ENCODE results near the gene PCARE.
A peak's percentile ranks its signal among the peaks of the same experiment; 100 is the strongest.
"Not testable (repeated sequence)": the region's sequence is repeated elsewhere in the genome, so short reads cannot be mapped to it uniquely, and the experiment has no call there.

The PCARE gene

DNA sequence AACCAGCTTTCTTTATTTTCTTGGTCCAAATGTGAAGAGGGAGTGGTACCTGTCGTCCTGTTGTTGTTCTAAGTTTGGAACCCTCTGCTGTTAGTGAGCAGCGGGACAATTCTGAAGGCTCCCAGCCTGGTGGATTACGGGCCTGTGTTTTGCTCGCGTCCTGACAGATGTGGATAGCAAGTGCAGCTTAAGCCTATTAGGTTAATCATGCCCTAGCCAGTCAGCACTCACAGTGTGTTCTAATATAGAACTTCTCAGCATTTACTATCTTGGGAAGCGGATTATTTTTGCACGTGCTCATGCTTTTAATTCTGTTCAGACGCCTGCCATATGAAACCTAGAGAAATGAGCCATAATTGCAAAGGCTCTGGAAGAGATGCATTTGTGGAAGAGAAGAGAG is at the start of gene PCARE:
Gene PCARE, minus strand, starts transcription at position 113 of the 400 bp plus-strand sequence. CDS start 262 bp downstream, outside the sequence.
- DNase-seq (ENCODE audit: low read depth, low spot score): no peak

GRCh38 chr2:29123617-29124349 is 49.5 kb upstream of the PCARE start:
- DNase-seq (ENCODE audit: low read depth, low spot score): no peak

- DNase-seq (ENCODE audit: low read depth, low spot score): no peak
Measured at GRCh38 chr2:29120846-29121245, 46.5 kb upstream of the PCARE start.

GRCh38 chr2:29119211-29119610 is 44.9 kb upstream of the PCARE start:
- DNase-seq (ENCODE audit: low read depth, low spot score): no peak

GRCh38 chr2:29117636-29118303 is 43.4 kb upstream of the PCARE start:
- no peak for DNase-seq (ENCODE audit: low read depth, low spot score)

DNA sequence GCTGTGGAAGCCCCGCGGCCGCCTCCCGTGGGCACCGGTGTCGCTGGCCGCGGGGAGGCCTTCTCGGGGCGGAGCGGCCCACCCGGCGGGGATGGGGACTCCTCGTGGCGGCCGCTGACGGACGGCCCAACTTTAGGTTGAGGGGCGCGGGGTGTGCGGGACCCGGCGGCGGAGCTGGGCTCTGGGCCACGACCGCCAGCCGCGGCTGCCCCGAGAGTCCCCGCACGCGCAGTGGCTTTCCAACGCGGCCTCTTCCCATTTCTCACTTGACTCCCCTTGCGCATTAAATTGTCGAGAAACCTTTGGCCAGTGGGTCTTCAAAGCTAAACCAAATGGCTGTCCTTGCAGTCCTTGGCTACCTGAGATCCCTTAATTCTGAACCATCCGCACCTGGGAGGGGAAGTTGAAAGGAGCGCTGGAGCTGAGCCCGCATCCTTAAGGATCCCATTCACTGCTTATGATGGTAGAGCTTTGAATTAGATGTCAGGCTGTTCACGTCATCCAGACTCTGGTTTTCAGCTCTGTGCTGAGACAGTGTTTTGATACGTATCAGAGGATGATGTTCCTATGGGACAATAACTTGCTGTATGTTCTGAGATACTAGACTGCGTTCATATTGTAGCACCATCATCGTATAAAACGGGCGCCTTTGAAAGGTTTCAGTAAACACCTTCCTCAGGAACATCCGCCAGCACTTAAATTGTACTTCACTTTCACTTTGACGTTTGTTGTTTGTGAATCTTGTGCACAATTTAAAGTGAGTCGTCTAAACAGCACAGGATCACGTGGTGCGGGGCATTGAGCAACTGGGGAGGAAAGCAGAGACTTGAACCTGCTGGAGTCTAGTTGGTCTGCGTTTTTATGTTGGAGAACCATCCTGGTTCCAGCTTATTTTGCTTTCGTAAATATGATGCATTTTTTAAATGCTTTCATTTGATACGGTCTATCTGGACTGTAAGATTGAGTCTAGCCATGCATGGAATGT is 41.8 kb upstream of the PCARE start:
- DNase-seq (ENCODE audit: low read depth, low spot score): peak; percentile 26

DNA sequence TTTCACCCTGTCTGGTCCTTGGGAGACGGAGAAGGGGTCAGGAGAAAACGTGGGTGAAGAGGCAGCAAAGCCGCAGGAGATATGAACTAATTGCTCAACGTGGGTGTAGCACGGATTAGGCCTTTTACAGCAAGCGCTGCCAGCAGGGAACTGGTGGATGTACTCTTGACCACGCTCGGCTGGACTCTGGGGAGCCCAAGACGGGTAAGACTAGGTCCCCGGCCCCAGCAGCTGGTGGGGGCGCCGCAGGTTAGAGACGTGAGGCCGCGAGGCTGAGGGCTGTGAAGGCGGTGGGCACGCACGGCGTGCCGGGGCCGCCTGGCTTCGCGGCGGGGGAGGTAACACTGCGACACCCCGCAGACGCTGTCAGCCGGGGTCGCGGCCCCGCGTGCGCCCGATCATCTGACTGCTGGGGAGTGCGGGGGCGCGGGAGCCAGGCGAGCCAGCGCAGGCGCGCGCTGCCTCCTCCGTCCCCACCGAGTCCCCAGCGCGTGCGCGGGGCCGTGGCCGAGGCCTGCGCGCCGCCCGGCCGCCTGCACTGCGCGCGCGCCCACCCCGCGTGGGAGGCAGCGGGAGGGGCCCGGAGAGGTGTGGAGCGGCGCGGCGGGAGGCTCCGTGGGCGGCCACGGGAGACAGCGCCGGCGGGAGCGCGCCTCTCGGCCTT is 40.8 kb upstream of the PCARE start, which contains the start of gene CLIP4:
Gene CLIP4, plus strand, starts transcription at position 470 of the 664 bp plus-strand sequence. CDS start 5,974 bp downstream, outside the sequence.
- peak; percentile 52 for DNase-seq (ENCODE audit: low read depth, low spot score)

DNA sequence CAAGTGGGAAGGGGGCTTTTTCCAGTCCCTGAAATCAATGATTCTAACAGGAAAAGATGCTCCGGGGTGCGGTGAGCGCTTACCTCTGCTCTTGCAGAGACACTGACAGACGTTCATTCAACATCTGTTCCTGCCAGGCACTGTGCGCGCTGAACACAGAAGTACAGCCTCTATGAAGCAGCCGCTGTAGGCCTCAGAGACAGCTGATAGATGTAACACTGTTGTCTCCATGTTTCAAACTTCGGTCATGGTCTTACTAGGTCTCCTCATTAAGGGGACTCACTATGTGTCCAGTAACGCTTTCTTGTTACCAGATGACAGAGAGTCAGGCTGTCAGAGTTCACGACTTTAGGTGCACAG is 40.2 kb upstream of the PCARE start:
- no peak for DNase-seq (ENCODE audit: low read depth, low spot score)

GRCh38 chr2:29113891-29114321 is 39.6 kb upstream of the PCARE start:
- no peak for DNase-seq (ENCODE audit: low read depth, low spot score)

DNA sequence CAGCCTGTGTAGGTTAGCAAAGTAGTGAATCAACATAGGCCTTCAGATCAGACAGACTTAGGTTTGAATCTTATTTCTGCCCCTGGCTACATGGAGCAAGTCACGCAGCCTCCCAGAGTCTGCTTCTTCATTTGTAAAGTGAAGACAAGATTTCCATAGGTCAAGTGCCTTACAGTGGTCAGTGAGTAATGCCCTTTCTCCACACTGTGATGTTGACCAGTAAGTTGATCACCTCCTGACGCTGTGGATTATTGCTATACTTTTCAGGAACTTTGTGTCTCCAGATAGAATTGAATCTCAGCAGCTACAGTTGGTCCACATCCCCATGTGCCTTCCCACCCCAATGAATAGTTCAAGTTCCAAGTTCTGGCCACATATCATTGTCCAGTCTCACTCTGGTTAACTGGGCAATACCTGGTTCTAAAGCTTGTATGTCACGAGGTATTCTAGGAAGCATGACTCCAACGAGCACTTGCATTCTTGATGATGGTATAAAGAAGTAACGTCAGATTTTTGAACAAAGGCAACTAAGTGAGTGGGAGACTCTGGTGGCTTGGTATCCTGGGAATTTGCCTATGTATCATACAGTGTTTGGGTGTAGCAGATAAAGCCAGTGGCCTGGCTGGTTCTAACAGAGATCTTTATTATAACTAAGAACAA is 38.8 kb upstream of the PCARE start:
- DNase-seq (ENCODE audit: low read depth, low spot score): no peak

DNA sequence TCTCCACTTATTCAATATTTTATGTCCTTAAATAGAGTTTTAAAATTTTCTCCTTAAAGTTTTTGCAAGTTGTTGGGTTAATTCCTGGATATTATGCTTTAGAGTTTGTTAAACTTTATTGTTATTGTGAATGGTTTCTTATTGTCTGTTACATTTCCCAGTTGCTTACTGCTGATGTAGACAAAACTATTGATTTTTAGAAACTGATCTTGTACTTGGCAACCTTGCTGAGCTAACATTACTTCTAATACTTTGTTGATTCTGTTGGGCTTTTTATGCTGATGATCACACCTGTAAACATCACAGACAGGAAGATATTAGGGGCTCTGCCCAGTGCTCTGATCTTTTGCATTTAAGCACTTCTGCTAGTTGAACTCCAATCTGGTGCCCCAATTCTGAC is 38.1 kb upstream of the PCARE start:
- no peak for DNase-seq (ENCODE audit: low read depth, low spot score)

DNA sequence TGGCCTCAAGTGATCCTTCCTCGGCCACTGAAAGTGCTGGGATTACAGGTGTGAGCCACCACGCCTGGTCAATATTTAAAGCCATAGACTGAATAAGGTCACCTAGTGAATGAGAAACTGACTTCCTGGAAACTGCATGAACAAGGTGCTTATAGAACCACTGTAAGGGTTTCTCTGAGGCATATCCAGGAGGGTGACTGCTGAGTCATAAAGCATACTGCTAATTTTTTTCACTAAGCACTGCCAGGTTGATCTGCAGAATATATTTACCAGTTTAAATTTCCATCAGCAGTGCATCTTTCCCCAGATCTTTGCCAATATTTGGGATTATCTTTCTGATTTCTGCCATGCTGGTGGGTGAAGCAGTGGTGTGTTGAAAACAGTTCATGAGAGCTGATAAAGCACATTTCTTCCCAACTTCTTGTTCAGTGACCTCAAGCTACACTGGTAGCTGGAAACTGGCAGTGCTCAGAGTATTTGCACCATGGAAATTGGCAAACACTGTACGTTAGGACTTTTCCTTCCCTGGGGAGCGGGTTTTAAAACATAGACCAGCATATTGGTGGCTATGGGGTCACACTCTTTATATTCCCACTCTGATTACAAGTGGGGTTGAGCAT is 36.7 kb upstream of the PCARE start:
- DNase-seq (ENCODE audit: low read depth, low spot score): no peak

DNA sequence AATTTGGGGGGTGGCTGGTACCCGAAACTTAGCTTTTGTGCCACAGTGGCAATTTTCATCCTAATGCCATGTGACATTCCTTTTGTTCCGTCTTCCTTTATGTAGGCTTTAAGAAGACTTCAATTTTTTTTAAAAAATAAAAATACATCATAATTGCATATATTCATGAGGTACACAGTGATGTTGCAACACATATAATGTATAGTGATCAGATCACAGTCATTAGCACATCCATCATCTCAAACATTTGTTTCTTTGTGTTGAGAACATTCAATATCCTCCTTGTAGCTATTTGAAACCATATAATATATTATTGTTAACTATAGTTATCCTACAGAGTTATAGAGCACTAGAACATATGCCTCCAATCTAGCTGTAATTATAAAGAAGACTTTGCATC is 34.9 kb upstream of the PCARE start:
- no peak for DNase-seq (ENCODE audit: low read depth, low spot score)

- no peak for DNase-seq (ENCODE audit: low read depth, low spot score)
Measured at GRCh38 chr2:29108225-29108624, 33.9 kb upstream of the PCARE start.

- not testable (repeated sequence) for DNase-seq (ENCODE audit: low read depth, low spot score)
Measured at GRCh38 chr2:29107547-29107946, 33.2 kb upstream of the PCARE start.

DNA sequence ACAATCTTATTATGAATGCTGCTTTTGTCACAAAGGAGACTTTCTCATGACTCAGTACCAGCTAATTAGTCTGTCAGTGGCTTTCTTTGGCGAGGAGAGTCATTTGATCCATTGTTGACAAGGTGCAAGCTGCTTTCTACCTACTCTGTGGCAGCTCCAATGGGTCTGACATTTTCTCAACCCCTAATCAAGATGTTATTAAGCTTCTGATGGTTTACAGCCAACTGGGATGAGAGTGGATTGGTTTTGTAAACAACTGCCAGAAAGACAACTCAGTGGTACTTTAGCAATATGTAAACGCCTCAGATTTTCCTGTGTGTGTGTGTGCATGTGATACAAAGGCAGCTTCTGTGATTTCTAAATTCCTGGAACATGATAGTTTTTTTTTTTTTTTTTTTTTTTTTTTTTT is 32.7 kb upstream of the PCARE start:
- DNase-seq (ENCODE audit: low read depth, low spot score): no peak

DNA sequence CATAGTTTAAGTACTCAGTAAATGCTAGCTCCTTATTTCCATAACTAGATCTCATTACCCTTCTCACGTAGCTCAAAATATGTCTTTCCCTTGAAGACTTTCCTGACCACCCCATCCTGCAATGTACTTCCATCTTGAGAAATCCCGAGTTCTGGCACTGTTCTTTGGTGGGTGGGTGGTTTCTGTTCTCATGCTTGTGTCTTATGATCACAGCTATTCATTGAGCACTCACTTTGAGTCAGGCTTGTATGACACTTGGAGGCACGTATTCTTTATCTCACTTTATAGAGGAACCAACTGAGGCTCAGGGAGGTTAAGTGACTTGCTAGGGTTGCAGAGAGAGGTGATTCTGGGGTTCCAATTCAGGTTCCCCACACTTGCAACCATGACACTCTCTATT is 31.9 kb upstream of the PCARE start:
- no peak for DNase-seq (ENCODE audit: low read depth, low spot score)

DNA sequence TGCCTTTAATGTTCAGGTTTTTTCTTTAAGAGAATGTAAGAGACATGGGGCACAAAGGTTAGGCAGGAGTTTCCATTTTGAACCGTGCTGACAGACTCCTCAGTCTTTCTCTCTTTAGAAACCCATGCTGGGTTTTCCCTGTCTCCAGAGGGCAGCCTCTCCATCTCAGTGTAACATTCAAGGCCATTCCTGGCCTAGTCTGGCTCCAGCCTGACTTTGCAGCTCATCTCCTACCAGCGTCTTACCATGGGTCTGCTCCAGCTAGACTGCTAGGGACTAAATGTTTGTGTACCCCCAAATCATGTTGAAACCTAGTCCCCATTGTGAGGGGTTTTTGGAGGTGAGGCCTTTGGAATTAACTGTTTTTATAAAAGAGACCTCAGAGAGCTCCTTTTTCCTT is 31.1 kb upstream of the PCARE start:
- DNase-seq (ENCODE audit: low read depth, low spot score): no peak

GRCh38 chr2:29104688-29105087 is 30.4 kb upstream of the PCARE start:
- no peak for DNase-seq (ENCODE audit: low read depth, low spot score)

GRCh38 chr2:29100564-29100963 is 26.2 kb upstream of the PCARE start:
- no peak for DNase-seq (ENCODE audit: low read depth, low spot score)

All from activated naive CD8-positive, alpha-beta T cell treated with anti-CD3 and anti-CD28 coated beads, Interleukin-2, amount 50 U/mL, for 16 hours (primary cell).